Thyroid gland (tissue), 4 donors: ENCODE data around the gene AKAP1. TPM values are rescaled to one million over a fixed set of nuclear protein-coding genes. Genes with fewer than 3 reads are reported as not detected.

Source experiments
- DNase-seq, 2 donors: peaks; one replicate each; pipeline ENCODE4 v3.0.0-alpha.2; 2019
- H3K27ac ChIP-seq, 3 donors: fragments of 200-600 bp; sonication (generic); 1 replicate in 2 of 3; 2 replicates in 1 of 3; pipeline ENCODE4 v1.5.1; 2016 to 2019; ENCODE audit warnings: mild to moderate bottlenecking in 1 of 3, moderate library complexity in 1 of 3
- H3K27me3 ChIP-seq: fragments of 200-600 bp; sonication (generic); one replicate; pipeline ENCODE4 v1.5.1; 2019
- H3K36me3 ChIP-seq, 2 donors: fragments of 200-600 bp; sonication (generic); one replicate each; pipeline ENCODE4 v1.5.1; 2016 to 2019
- H3K4me1 ChIP-seq, 2 donors: fragments of 200-600 bp; sonication (generic); one replicate each; pipeline ENCODE4 v1.5.1; 2017 to 2019
- H3K4me3 ChIP-seq, 3 donors: fragments of 200-600 bp; sonication (generic); replicated peaks in 1 of 3; 1 replicate in 2 of 3; 2 replicates in 1 of 3; pipeline ENCODE4 v1.5.1; 2016; ENCODE audit warnings: mild to moderate bottlenecking in 1 of 3
- H3K9me3 ChIP-seq: fragments of 200-600 bp; sonication (generic); one replicate; pipeline ENCODE4 v1.5.1; 2017
- POLR2A ChIP-seq, 2 donors: fragments of 450-650 bp; IDR thresholded peaks; one replicate each; pipeline ENCODE4 v1.6.1; 2017; ENCODE audit warnings: antibody characterized with exemption in 2 of 2, mild to moderate bottlenecking in 2 of 2, moderate library complexity in 1 of 2
- WGBS, 2 donors: methylation state at CpG; one replicate each; pipeline ENCODE4 v1.1.5; 2017; 5-methylcytosine and 5-hydroxymethylcytosine counted together
- intact Hi-C: fragments of 100-400 bp; cut with DNase I; formaldehyde crosslinking; loops from one replicate; pipeline ENCODE4 v1.15.1; 2023
- total RNA-seq, 4 donors: library from RNA; depleted of rRNA; stranded (reverse); fragments of >200 nt; gene quantifications; one replicate each; pipeline ENCODE4 v1.2.3, GENCODE V29; 2016
- TF ChIP-seq, protein P1 (sequence below), 6 experiments: fragments of 200-600 bp in 3 of 6; fragments of 450-650 bp in 3 of 6; sonication (generic) in 3 of 6; IDR thresholded peaks; one replicate each; pipeline ENCODE4 v1.5.1; 2016 to 2019; ENCODE audit warnings: antibody characterized with exemption in 6 of 6, mild to moderate bottlenecking in 2 of 6, inconsistent platforms in 1 of 6, moderate library complexity in 1 of 6

Gene AKAP1
- total RNA-seq, 4 donors from 2014 or later: 91.6 to 105 (median 95.5) TPM

DNA sequence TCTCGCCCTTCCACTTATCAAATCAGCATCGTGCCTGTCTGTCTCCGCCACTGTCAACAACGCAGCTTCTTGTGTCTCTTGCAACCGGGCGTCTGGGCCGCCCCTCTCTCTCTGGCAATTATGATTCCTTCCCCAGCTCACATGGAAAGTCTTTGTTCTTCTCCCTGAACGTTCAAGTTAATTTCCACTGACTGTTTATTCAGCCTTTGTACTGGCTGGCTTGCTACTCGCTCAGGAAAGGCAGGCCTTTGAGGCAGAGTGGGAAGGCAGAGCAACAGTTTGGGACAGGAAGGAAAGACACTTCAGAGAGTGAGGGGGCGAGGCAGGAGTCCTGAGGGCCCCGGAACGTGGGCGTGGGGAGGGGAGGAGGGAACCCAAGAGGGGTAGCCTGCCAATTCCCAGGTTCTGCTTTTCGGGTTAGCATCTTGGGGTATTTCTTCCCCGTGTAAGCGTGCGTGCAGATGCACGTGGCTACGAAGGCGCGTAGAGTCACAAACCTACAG lies 50.8 kb downstream of the AKAP1 start:
- Histone ChIP-seq H3K36me3 (no peaks in the 10 kb centered on the region), H3K4me1 (no peaks in the 10 kb centered on the region), H3K9me3 (no peaks in the 10 kb centered on the region), H3K27me3 (no peaks in the 10 kb centered on the region), H3K4me3 (no peak overlapping the region), H3K27ac (no peak overlapping the region)
- TF ChIP-seq, protein P1, sequence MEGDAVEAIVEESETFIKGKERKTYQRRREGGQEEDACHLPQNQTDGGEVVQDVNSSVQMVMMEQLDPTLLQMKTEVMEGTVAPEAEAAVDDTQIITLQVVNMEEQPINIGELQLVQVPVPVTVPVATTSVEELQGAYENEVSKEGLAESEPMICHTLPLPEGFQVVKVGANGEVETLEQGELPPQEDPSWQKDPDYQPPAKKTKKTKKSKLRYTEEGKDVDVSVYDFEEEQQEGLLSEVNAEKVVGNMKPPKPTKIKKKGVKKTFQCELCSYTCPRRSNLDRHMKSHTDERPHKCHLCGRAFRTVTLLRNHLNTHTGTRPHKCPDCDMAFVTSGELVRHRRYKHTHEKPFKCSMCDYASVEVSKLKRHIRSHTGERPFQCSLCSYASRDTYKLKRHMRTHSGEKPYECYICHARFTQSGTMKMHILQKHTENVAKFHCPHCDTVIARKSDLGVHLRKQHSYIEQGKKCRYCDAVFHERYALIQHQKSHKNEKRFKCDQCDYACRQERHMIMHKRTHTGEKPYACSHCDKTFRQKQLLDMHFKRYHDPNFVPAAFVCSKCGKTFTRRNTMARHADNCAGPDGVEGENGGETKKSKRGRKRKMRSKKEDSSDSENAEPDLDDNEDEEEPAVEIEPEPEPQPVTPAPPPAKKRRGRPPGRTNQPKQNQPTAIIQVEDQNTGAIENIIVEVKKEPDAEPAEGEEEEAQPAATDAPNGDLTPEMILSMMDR (IDR thresholded peaks at IDR 0.05): no peak
- TF ChIP-seq POLR2A (IDR thresholded peaks at IDR 0.05): no peak
- 45% methylated on average over 21 of the region's 21 CpGs for WGBS, 2 donors
- no peak for DNase-seq
- intact Hi-C loops: loop anchor here (5.0 kb wide), 1 partner anchor 611 kb away; the partner anchor contains the start of gene CCDC182

DNA sequence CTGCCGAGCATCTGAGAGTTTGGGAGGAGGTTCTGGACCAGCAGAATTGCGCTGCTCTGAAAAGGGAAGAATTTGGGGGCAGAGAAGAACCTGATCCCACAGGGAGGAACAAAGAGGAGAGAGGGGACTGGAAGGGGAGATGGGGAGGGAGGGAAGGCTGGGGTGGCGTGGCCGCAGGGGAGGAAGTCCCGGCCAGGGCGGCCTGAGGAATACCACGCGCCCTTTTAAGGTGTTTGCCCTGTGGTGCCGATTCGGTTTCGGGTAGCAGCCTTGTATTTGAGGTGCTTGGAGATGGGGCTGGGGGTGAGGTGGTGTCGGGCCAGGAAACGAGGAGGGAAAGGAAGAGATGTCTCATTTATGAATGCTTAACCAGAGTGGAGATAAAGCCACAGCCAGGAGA lies 51.3 kb downstream of the AKAP1 start:
- Histone ChIP-seq H3K36me3 (no peaks in the 10 kb centered on the region), H3K27ac (no peak overlapping the region), H3K27me3 (no peaks in the 10 kb centered on the region), H3K4me3 (no peak overlapping the region), H3K9me3 (no peaks in the 10 kb centered on the region), H3K4me1 (no peaks in the 10 kb centered on the region)
- no peak for DNase-seq
- intact Hi-C loops: loop anchor here (5.0 kb wide), 1 partner anchor 611 kb away; the partner anchor contains the start of gene CCDC182
- 70 to 75% methylated on average over 13 of the region's 13 CpGs for WGBS, 2 donors
- TF ChIP-seq, protein P1 (IDR thresholded peaks at IDR 0.05): no peak
- no peak for TF ChIP-seq POLR2A (IDR thresholded peaks at IDR 0.05)

DNA sequence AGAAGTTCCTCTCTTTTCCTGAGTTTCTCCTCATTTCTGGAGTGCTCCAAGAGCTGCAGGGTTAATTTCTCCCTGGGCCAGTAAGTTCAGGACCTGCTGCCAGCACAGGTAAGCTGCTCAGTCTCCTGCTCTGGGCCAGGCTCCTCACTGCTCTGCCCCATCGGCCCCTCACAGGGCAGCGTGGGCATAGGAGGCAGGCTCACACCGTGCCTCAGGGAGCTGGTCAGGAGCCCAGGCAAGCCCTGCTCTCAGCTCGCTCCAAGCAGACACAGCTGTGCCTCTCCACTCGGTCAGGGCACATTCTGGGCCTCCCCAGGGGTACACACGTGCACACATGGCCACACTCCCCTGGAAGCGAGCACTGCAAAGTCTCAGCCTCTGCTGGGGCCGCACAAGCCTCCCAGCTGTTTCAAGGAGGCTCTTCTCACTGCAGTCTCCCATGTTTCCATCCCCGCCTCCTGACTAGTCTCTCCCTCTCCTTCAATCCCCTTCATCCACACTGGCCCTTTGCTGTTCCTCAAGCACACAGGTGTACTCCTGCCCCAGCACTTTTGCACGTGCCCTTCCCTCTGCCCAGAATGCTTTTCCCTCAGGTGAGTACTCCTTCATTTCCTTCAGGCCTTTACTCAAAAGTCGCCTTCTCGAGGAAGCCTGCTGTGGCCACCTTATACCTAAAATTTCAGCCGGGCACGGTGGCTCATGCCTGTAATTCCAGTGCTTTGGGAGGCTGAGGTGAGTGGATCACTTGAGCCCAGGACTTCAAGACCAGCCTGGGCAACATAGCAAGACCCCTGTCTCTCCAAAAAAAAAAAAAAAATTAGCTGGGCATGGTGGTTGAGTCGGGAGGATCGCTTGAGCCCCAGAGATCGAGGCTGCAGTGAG lies 53.2 kb downstream of the AKAP1 start:
- H3K9me3 ChIP-seq: no peaks in the 10 kb centered on the region
- H3K27me3 ChIP-seq: no peaks in the 10 kb centered on the region
- intact Hi-C loops: loop anchor here (5.0 kb wide), 1 partner anchor 609 kb away; the partner anchor contains the start of gene CCDC182
- H3K36me3 ChIP-seq: no peaks in the 10 kb centered on the region
- DNase-seq: no peak
- H3K27ac ChIP-seq: no peak overlapping the region
- TF ChIP-seq POLR2A (IDR thresholded peaks at IDR 0.05): no peak
- TF ChIP-seq, protein P1 (IDR thresholded peaks at IDR 0.05): no peak
- H3K4me3 ChIP-seq: no peak overlapping the region
- WGBS, 2 donors: 86 to 94% methylated on average over 10 to 17 of the region's 17 CpGs
- no peaks in the 10 kb centered on the region for H3K4me1 ChIP-seq

DNA sequence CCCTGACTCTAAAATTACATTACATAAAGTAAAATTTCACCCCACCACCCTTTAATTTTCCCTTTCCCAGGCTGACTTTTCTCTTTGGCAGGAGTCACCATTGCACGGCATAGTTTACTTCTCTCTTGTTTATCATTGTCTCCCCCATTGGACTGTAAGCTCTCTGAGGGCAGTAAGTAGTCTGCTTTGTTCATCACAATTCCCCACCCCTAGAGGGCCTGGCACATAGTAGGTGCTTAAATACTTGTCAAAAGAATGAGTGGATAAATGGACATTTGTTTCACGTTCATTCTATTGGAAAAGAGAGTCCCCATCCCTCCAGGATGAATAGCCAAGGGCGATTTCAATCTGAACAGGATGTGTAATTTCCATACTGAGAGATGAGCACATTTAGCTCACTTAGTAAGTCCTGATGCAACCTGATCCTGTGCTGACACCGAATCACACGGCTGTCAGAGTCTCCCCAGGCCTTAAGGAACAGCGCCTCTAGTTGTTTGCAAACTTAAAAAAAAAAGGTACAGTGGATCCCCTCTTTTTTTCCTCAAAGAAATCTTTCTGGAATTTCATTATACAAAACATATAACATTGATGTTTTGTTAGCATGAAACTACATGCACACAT lies 54.0 kb downstream of the AKAP1 start:
- WGBS, 2 donors: 79 to 83% methylated on average over 6 of the region's 6 CpGs
- DNase-seq: no peak
- Histone ChIP-seq H3K4me1 (no peaks in the 10 kb centered on the region), H3K9me3 (no peaks in the 10 kb centered on the region), H3K4me3 (no peak overlapping the region), H3K27me3 (no peaks in the 10 kb centered on the region), H3K27ac (no peak overlapping the region), H3K36me3 (no peaks in the 10 kb centered on the region)
- no peak for TF ChIP-seq POLR2A (IDR thresholded peaks at IDR 0.05)
- TF ChIP-seq, protein P1 (IDR thresholded peaks at IDR 0.05): no peak
- intact Hi-C loops: loop anchor here (5.0 kb wide), 1 partner anchor 608 kb away; the partner anchor contains the start of gene CCDC182
